Right forelimb (tissue), 1 donor: ENCODE results near the gene CC2D1A.
A peak's percentile ranks its signal among the peaks of the same experiment; 100 is the strongest.

Source experiments
- DNase-seq: peaks from one replicate; pipeline ENCODE4 v3.0.0-alpha.2; 2018

CC2D1A gene

GRCh38 chr19:13938301-13939064 is 32.5 kb downstream of the CC2D1A start, which contains the start of gene PODNL1:
PODNL1 (minus strand) TSS chr19:13938417; CDS start chr19:13938181, 236 bp downstream.
- DNase-seq = peak; percentile 72

- DNase-seq = no peak
Measured at GRCh38 chr19:13942023-13942684, 36.2 kb downstream of the CC2D1A start.

- no peak for DNase-seq
Measured at GRCh38 chr19:13946414-13946813, 40.4 kb downstream of the CC2D1A start.

- no peak for DNase-seq
Measured at GRCh38 chr19:13951043-13951442, 45.0 kb downstream of the CC2D1A start.

GRCh38 chr19:13951799-13952153 is 45.8 kb downstream of the CC2D1A start:
- no peak for DNase-seq

- peak; percentile 99 for DNase-seq
Measured at GRCh38 chr19:13952154-13952930, 46.3 kb downstream of the CC2D1A start, which contains the start of gene DCAF15. DCAF15 (plus strand) TSS chr19:13952509; CDS start chr19:13952513, 4 bp downstream.

GRCh38 chr19:13952931-13953531 is 47.0 kb downstream of the CC2D1A start:
- no peak for DNase-seq

GRCh38 chr19:13954185-13954584 is 48.2 kb downstream of the CC2D1A start:
- no peak for DNase-seq

- DNase-seq = no peak
Measured at GRCh38 chr19:13955662-13956364, 49.8 kb downstream of the CC2D1A start.

GRCh38 chr19:13956365-13956744 is 50.4 kb downstream of the CC2D1A start:
- no peak for DNase-seq

- no peak for DNase-seq
Measured at GRCh38 chr19:13957051-13957450, 51.0 kb downstream of the CC2D1A start.

GRCh38 chr19:13958043-13958442 is 52.0 kb downstream of the CC2D1A start:
- no peak for DNase-seq

- DNase-seq = no peak
Measured at GRCh38 chr19:13959141-13959961, 53.4 kb downstream of the CC2D1A start.

GRCh38 chr19:13959962-13960862 is 54.2 kb downstream of the CC2D1A start:
- DNase-seq = no peak

- DNase-seq = no peak
Measured at GRCh38 chr19:13960863-13961784, 55.1 kb downstream of the CC2D1A start.

- DNase-seq = peak; percentile 75
Measured at GRCh38 chr19:13961826-13962698, 56.1 kb downstream of the CC2D1A start.

- DNase-seq = peak; percentile 76
Measured at GRCh38 chr19:13962699-13963602, 57.0 kb downstream of the CC2D1A start.
